Neuronal stem cell (in vitro differentiated cells): ENCODE results near the gene STK32B.

Source experiments
- DNase-seq: peaks from one replicate; pipeline ENCODE4 v3.0.0-alpha.2; 2013; ENCODE audit warnings: low spot score
- H2AFZ ChIP-seq: one replicate; pipeline ENCODE4 v1.6.1; 2013; ENCODE audit warnings: mild to moderate bottlenecking, low read length, inconsistent platforms
- H2AK5ac ChIP-seq: 2 replicates; pipeline ENCODE4 v1.6.1; 2013; ENCODE audit warnings: low read depth, mild to moderate bottlenecking, inconsistent platforms, low read length, moderate library complexity, mixed read lengths
- H2BK120ac ChIP-seq: 2 replicates; pipeline ENCODE4 v1.6.1; 2013; ENCODE audit warnings: low read depth, mild to moderate bottlenecking, inconsistent platforms, low read length, moderate library complexity, mixed read lengths
- H2BK12ac ChIP-seq: one replicate; pipeline ENCODE4 v1.6.1; 2013; ENCODE audit warnings: low read length, inconsistent platforms
- H2BK15ac ChIP-seq: 2 replicates; pipeline ENCODE4 v1.6.1; 2013; ENCODE audit warnings: mild to moderate bottlenecking, low read length, inconsistent platforms, mixed read lengths
- H2BK5ac ChIP-seq: one replicate; pipeline ENCODE4 v1.6.1; 2013; ENCODE audit warnings: inconsistent platforms, mild to moderate bottlenecking, low read length, moderate library complexity
- H3K14ac ChIP-seq: one replicate; pipeline ENCODE4 v1.6.1; 2013; ENCODE audit warnings: low read length, inconsistent platforms
- H3K18ac ChIP-seq: 2 replicates; pipeline ENCODE4 v1.6.1; 2013; ENCODE audit warnings: low read length, inconsistent platforms
- H3K23ac ChIP-seq: 2 replicates; pipeline ENCODE4 v1.6.1; 2013; ENCODE audit warnings: low read depth, mild to moderate bottlenecking, mixed read lengths, low read length, inconsistent platforms; ENCODE audit not compliant: poor library complexity
- H3K27ac ChIP-seq: replicated peaks from 3 replicates; pipeline ENCODE4 v1.5.1; 2013; ENCODE audit warnings: low read length, inconsistent platforms
- H3K27me3 ChIP-seq, 3 experiments: 2 replicates each; pipeline ENCODE4 v1.6.1; 2013; ENCODE audit warnings: low read length in 3 of 3, mild to moderate bottlenecking in 2 of 3, inconsistent platforms in 1 of 3, low read depth in 1 of 3, mixed read lengths in 1 of 3, moderate library complexity in 1 of 3; ENCODE audit not compliant: control insufficient read depth in 3 of 3, insufficient read depth in 3 of 3
- H3K36me3 ChIP-seq, 2 donors: replicated peaks in 1 of 2; 2 replicates each; pipeline ENCODE4 v1.6.1; 2013; ENCODE audit warnings: low read length in 2 of 2; ENCODE audit not compliant: control insufficient read depth in 2 of 2, insufficient read depth in 2 of 2
- H3K4ac ChIP-seq: 2 replicates; pipeline ENCODE4 v1.6.1; 2013; ENCODE audit warnings: inconsistent platforms, mild to moderate bottlenecking, low read length, moderate library complexity
- H3K4me1 ChIP-seq, 2 donors: 1 replicate in 1 of 2; 2 replicates in 1 of 2; pipeline ENCODE4 v1.6.1; 2013; ENCODE audit warnings: low read length in 2 of 2, low read depth in 1 of 2; ENCODE audit not compliant: control insufficient read depth in 2 of 2, insufficient read depth in 1 of 2
- H3K4me2 ChIP-seq: one replicate; pipeline ENCODE4 v1.6.1; 2013; ENCODE audit warnings: mild to moderate bottlenecking, low read length, inconsistent platforms; ENCODE audit not compliant: insufficient read depth, poor library complexity, severe bottlenecking
- H3K4me3 ChIP-seq, 2 donors: 2 replicates each; pipeline ENCODE4 v1.5.1; 2013; ENCODE audit warnings: low read length in 2 of 2, mild to moderate bottlenecking in 2 of 2, inconsistent platforms in 1 of 2, moderate library complexity in 1 of 2
- H3K79me1 ChIP-seq: one replicate; pipeline ENCODE4 v1.6.1; 2013; ENCODE audit warnings: low read depth, mild to moderate bottlenecking, inconsistent platforms, low read length, moderate library complexity
- H3K9ac ChIP-seq: one replicate; pipeline ENCODE4 v1.6.1; 2013; ENCODE audit warnings: mild to moderate bottlenecking, low read depth, low read length, inconsistent platforms; ENCODE audit not compliant: poor library complexity
- H3K9me3 ChIP-seq, 2 donors: replicated peaks in 1 of 2; 2 replicates each; pipeline versions ENCODE3 to v1.6.1; 2013; ENCODE audit warnings: low read length in 2 of 2, mild to moderate bottlenecking in 2 of 2, inconsistent platforms in 1 of 2, low read depth in 1 of 2, mixed read lengths in 1 of 2, moderate library complexity in 1 of 2; ENCODE audit not compliant: control insufficient read depth in 2 of 2, insufficient read depth in 1 of 2
- H4K8ac ChIP-seq: one replicate; pipeline ENCODE4 v1.6.1; 2013; ENCODE audit warnings: low read depth, mild to moderate bottlenecking, inconsistent platforms, low read length, moderate library complexity
- H4K91ac ChIP-seq: one replicate; pipeline ENCODE4 v1.6.1; 2013; ENCODE audit warnings: low read length, low read depth, mild to moderate bottlenecking, inconsistent platforms; ENCODE audit not compliant: poor library complexity
- WGBS, 2 donors: extraction: QIAGEN DNeasy Blood & Tissue Kit; methylation state at CpG; one replicate each; pipeline ENCODE4 v1.1.7; 2013; ENCODE audit warnings: missing lambda C conversion rate in 2 of 2, mixed read lengths in 1 of 2; ENCODE audit not compliant: insufficient read length in 2 of 2, insufficient replicate concordance in 1 of 2; ENCODE audit errors: extremely low coverage in 2 of 2; 5-methylcytosine and 5-hydroxymethylcytosine counted together

STK32B gene

GRCh38 chr4:5412751-5413150 is 361.5 kb downstream of the STK32B start:
- no CpG with 5 or more reads among the region's 1 CpG for WGBS, 2 donors

DNA sequence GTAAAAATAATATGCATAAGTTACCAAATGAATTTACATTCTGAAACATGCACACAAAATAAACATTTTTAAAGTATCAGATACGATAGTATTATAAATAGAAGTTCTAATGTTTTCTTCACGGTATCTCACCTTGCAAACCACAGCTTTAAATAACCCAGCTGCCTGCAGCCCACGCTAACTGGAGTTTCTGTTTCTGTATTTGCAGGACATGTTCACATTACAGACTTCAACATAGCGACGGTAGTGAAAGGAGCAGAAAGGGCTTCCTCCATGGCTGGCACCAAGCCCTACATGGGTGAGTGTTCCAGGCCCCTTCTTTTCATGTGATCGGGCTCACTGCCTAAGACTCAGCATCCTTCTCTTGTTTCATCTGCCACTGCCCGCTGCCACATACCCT is 365.4 kb downstream of the STK32B start:
- Histone ChIP-seq H3K27ac (no peak overlapping the region), H3K18ac (no peak overlapping the region), H3K4me2 (no peak overlapping the region), H3K9ac (no peak overlapping the region), H3K23ac (no peak overlapping the region), H3K4ac (no peak overlapping the region), H3K9me3 (peaks cover 0 to 8% of the 10 kb centered on the region in 2 donors), H2AFZ (no peak overlapping the region), H2BK120ac (no peak overlapping the region), H4K8ac (no peak overlapping the region), H2AK5ac (no peak overlapping the region), H3K4me3 (no peak overlapping the region), H3K27me3 (peaks cover 0 to 3% (median 0%) of the 10 kb centered on the region in 3 experiments), H3K79me1 (no peaks in the 10 kb centered on the region), H2BK5ac (no peak overlapping the region), H2BK12ac (no peak overlapping the region), H3K36me3 (peaks cover 0 to 2% of the 10 kb centered on the region in 2 donors), H3K14ac (no peak overlapping the region), H2BK15ac (no peak overlapping the region), H3K4me1 (no peaks in the 10 kb centered on the region), H4K91ac (no peak overlapping the region)
- no peak for DNase-seq
- WGBS, 2 donors: no CpG with 5 or more reads among the region's 7 CpGs

More at GRCh38 chr4:5412751-5413150, 361.5 kb downstream of the STK32B start:
- no peak overlapping the region for H2BK12ac ChIP-seq
- H2AK5ac ChIP-seq: no peak overlapping the region
- no peak overlapping the region for H3K18ac ChIP-seq
- no peak overlapping the region for H4K8ac ChIP-seq
- H3K14ac ChIP-seq: no peak overlapping the region
- no peaks in the 10 kb centered on the region for H3K79me1 ChIP-seq
- no peak overlapping the region for H2BK120ac ChIP-seq
- H2AFZ ChIP-seq: no peak overlapping the region
- DNase-seq: no peak
- H3K9ac ChIP-seq: no peak overlapping the region
- peaks cover 0 to 6% of the 10 kb centered on the region in 2 donors for H3K9me3 ChIP-seq
- H4K91ac ChIP-seq: no peak overlapping the region
- no peaks in the 10 kb centered on the region for H3K36me3 ChIP-seq
- no peak overlapping the region for H3K4me3 ChIP-seq
- no peak overlapping the region for H3K23ac ChIP-seq
- H3K4ac ChIP-seq: no peak overlapping the region
- no peak overlapping the region for H2BK5ac ChIP-seq
- H3K4me1 ChIP-seq: no peaks in the 10 kb centered on the region
- H3K4me2 ChIP-seq: no peak overlapping the region
- no peak overlapping the region for H3K27ac ChIP-seq
- H3K27me3 ChIP-seq: peaks cover 0 to 3% (median 0%) of the 10 kb centered on the region in 3 experiments
- H2BK15ac ChIP-seq: no peak overlapping the region

GRCh38 chr4:5420266-5420665 is 369.0 kb downstream of the STK32B start:
- Histone ChIP-seq H3K27me3 (peaks cover 0 to 3% (median 0%) of the 10 kb centered on the region in 3 experiments), H2BK5ac (no peak overlapping the region), H2AK5ac (no peak overlapping the region), H3K9me3 (peaks cover 0 to 8% of the 10 kb centered on the region in 2 donors), H3K4me3 (peak overlapping the region in 1 of 2 donors; percentile 22), H3K23ac (no peak overlapping the region), H3K4ac (no peak overlapping the region), H4K91ac (no peak overlapping the region), H3K36me3 (peaks cover 0 to 2% of the 10 kb centered on the region in 2 donors), H3K27ac (no peak overlapping the region), H3K79me1 (no peaks in the 10 kb centered on the region), H3K18ac (no peak overlapping the region), H3K4me1 (peaks cover 0 to 8% of the 10 kb centered on the region in 2 donors), H3K4me2 (no peak overlapping the region), H4K8ac (no peak overlapping the region), H2BK120ac (no peak overlapping the region), H2BK15ac (no peak overlapping the region), H3K14ac (no peak overlapping the region), H2BK12ac (no peak overlapping the region), H3K9ac (no peak overlapping the region), H2AFZ (no peak overlapping the region)
- no CpG with 5 or more reads among the region's 6 CpGs for WGBS, 2 donors
- no peak for DNase-seq

DNA sequence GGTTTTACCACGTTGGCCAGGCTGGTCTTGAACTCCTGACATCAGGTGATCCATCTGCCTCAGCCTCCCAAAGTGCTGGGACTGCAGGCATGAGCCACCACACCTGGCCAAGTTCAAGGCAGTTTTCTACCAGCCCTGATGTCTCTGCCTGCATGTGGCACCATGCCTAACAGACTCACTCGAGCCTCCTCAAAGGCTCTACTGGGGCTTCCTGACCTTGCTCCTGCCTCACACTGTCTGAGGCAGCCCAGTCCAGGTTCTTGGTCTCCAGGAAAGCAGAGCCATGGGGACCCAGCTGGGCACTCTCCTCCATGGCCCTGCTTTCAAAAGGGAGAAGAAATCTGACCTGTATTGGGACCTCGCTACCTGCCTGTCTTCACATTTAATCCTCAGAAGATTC is 370.1 kb downstream of the STK32B start:
- H3K27ac ChIP-seq: no peak overlapping the region
- no peak overlapping the region for H2AK5ac ChIP-seq
- no peak overlapping the region for H3K4me2 ChIP-seq
- H3K9ac ChIP-seq: no peak overlapping the region
- H3K36me3 ChIP-seq: peaks cover 0 to 2% of the 10 kb centered on the region in 2 donors
- DNase-seq: no peak
- no peak overlapping the region for H3K4ac ChIP-seq
- H3K18ac ChIP-seq: no peak overlapping the region
- H3K23ac ChIP-seq: no peak overlapping the region
- no peaks in the 10 kb centered on the region for H3K27me3 ChIP-seq
- H2BK120ac ChIP-seq: no peak overlapping the region
- no CpG with 5 or more reads among the region's 3 CpGs for WGBS, 2 donors
- no peak overlapping the region for H2BK5ac ChIP-seq
- H4K91ac ChIP-seq: no peak overlapping the region
- peaks cover 0 to 6% of the 10 kb centered on the region in 2 donors for H3K9me3 ChIP-seq
- H3K79me1 ChIP-seq: no peaks in the 10 kb centered on the region
- peaks cover 0 to 8% of the 10 kb centered on the region in 2 donors for H3K4me1 ChIP-seq
- no peak overlapping the region for H3K14ac ChIP-seq
- no peak overlapping the region for H2AFZ ChIP-seq
- no peak overlapping the region for H2BK12ac ChIP-seq
- H4K8ac ChIP-seq: no peak overlapping the region
- H3K4me3 ChIP-seq: no peak overlapping the region
- no peak overlapping the region for H2BK15ac ChIP-seq
